ENCODE data around the gene SLC29A4. TPM values are rescaled to one million over a fixed set of nuclear protein-coding genes. Genes with fewer than 3 reads are reported as not detected.

SLC29A4 gene
- total RNA-seq = 0.66 and 3.6 TPM in 2 replicates

GRCh38 chr7:5282543-5283316 is at the start of gene SLC29A4:
SLC29A4 (plus strand) TSS chr7:5282943; CDS start chr7:5287817, 4,874 bp downstream.

Other genes with a start within 250 kb of the SLC29A4 start
- gene RBAK, start 237.1 kb upstream of the SLC29A4 start, total RNA-seq = 7.7 and 9.0 TPM in 2 replicates
- gene WIPI2, start 92.7 kb upstream of the SLC29A4 start, total RNA-seq = 58.0 and 71.4 TPM in 2 replicates
- gene TNRC18, start 140.9 kb downstream of the SLC29A4 start, total RNA-seq = 42.1 and 53.7 TPM in 2 replicates
- 4.5 and 4.9 TPM in 2 replicates for gene FBXL18, start 230.9 kb downstream of the SLC29A4 start, total RNA-seq
- 3,881 and 4,344 TPM in 2 replicates for gene ACTB, start 247.7 kb downstream of the SLC29A4 start, total RNA-seq